ENCODE results near the gene WDR5. TPM values are rescaled to one million over a fixed set of nuclear protein-coding genes. Genes with fewer than 3 reads are reported as not detected.

The WDR5 gene
- total RNA-seq, 2 donors from 2014 or later: 53.8 to 57.2 TPM

DNA sequence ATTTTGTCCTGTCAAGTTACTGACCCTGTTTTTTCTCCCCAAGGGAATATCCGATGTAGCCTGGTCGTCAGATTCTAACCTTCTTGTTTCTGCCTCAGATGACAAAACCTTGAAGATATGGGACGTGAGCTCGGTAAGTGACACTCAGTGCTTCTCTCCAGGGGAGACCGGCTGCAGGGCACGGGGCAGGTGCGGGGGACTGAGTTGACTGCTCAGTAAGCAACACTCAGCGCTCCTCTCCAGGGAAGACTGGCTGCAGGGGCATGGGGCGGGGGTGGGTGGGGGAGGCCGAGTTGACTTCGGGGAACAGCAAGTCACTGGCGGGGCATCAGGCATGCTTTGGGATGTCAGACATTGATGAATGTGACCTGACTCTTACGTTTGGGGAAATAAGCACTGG lies 6.0 kb downstream of the WDR5 start:
- Mint-ChIP-seq H3K9me3 (no peaks in the 10 kb centered on the region), H3K27me3 (ENCODE audit: insufficient read depth) (no peaks in the 10 kb centered on the region), H3K27ac (no peak overlapping the region), H3K4me1 (peaks cover 14% of the 10 kb centered on the region), H3K36me3 (ENCODE audit: low read depth) (peaks cover 55% of the 10 kb centered on the region), H3K4me3 (no peak overlapping the region)
- 91 to 96% methylated on average over 6 to 13 of the region's 13 CpGs for WGBS, 2 experiments (ENCODE audit: insufficient coverage in 1 of 2, insufficient read length in 1 of 2)
- no peak for TF ChIP-seq CTCF (conservative IDR thresholded peaks at IDR 0.05)
- Histone ChIP-seq H3K9ac (ENCODE audit: extremely low read depth, low read length, poor library complexity, severe bottlenecking) (no peak overlapping the region), H3K4me3 (ENCODE audit: low read length) (no peak overlapping the region), H3K9me3 (ENCODE audit: control insufficient read depth, low read length) (no peaks in the 10 kb centered on the region), H3K27ac (ENCODE audit: low read depth, low read length) (no peak overlapping the region), H3K4me1 (ENCODE audit: control insufficient read depth, insufficient read depth, low read length) (peaks cover 5% of the 10 kb centered on the region), H3K27me3 (ENCODE audit: control insufficient read depth, insufficient read depth, low read length, poor library complexity, severe bottlenecking) (no peaks in the 10 kb centered on the region), H3K36me3 (ENCODE audit: control insufficient read depth, insufficient read depth, low read length) (peaks cover 58% of the 10 kb centered on the region)
- no peak for DNase-seq

DNA sequence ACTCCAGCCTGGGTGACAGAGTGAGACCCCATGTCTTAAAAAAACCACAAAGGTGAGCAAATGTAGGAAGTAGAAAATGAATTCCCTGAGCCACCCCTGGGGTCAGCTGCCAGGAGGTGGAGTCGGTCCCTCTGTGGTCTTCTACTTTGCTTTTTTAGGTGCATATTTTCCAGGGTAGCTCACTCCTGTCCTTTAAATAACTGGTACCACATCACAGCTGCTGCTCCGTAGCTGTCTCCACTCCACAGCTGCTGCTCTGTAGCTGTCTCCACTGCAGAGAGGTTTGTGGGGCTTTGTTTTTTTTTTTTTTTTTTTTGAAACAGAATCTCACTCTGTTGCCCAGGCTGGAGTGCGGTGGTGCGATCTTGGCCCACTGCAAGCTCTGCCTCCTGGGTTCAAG lies 8.9 kb downstream of the WDR5 start:
- no peak overlapping the region for H3K4me3 Mint-ChIP-seq
- no peaks in the 10 kb centered on the region for H3K27me3 Mint-ChIP-seq (ENCODE audit: insufficient read depth)
- Histone ChIP-seq H3K4me3 (ENCODE audit: low read length) (no peak overlapping the region), H3K9me3 (ENCODE audit: control insufficient read depth, low read length) (no peaks in the 10 kb centered on the region), H3K27me3 (ENCODE audit: control insufficient read depth, insufficient read depth, low read length, poor library complexity, severe bottlenecking) (no peaks in the 10 kb centered on the region), H3K9ac (ENCODE audit: extremely low read depth, low read length, poor library complexity, severe bottlenecking) (no peak overlapping the region), H3K36me3 (ENCODE audit: control insufficient read depth, insufficient read depth, low read length) (peaks cover 79% of the 10 kb centered on the region), H3K4me1 (ENCODE audit: control insufficient read depth, insufficient read depth, low read length) (no peaks in the 10 kb centered on the region), H3K27ac (ENCODE audit: low read depth, low read length) (no peak overlapping the region)
- no peak for DNase-seq
- WGBS, 2 experiments (ENCODE audit: insufficient coverage in 1 of 2, insufficient read length in 1 of 2): 96 to 98% methylated on average over 4 of the region's 4 CpGs
- no peaks in the 10 kb centered on the region for H3K9me3 Mint-ChIP-seq
- no peaks in the 10 kb centered on the region for H3K4me1 Mint-ChIP-seq
- no peak for TF ChIP-seq CTCF (conservative IDR thresholded peaks at IDR 0.05)
- no peak overlapping the region for H3K27ac Mint-ChIP-seq
- peaks cover 75% of the 10 kb centered on the region for H3K36me3 Mint-ChIP-seq (ENCODE audit: low read depth)

DNA sequence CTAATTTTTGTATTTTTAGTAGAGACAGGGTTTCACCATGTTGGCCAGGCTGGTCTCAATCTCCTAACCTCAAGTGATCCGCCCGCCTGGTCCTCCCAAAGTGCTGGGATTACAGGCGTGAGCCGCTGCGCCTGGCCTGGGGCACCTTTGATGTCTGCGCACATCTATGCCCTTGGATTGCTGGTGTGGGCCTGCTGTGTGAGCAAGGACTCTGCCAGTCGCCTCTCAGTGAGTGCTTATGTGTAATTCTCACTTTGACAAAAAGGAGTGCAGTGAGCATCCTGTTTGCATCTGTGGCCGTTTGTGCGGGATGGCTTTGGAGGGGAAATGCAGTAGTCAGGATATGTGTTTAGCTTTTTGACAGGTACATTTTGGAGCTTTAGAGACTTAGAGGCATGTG lies 9.4 kb downstream of the WDR5 start:
- no peaks in the 10 kb centered on the region for H3K4me1 Mint-ChIP-seq
- H3K27ac Mint-ChIP-seq: no peak overlapping the region
- WGBS, 2 experiments (ENCODE audit: insufficient coverage in 1 of 2, insufficient read length in 1 of 2): 95 to 98% methylated on average over 9 of the region's 9 CpGs
- no peak overlapping the region for H3K9ac ChIP-seq (ENCODE audit: extremely low read depth, low read length, poor library complexity, severe bottlenecking)
- no peak overlapping the region for H3K4me3 ChIP-seq (ENCODE audit: low read length)
- no peaks in the 10 kb centered on the region for H3K27me3 Mint-ChIP-seq (ENCODE audit: insufficient read depth)
- H3K36me3 Mint-ChIP-seq (ENCODE audit: low read depth): peaks cover 71% of the 10 kb centered on the region
- H3K4me3 Mint-ChIP-seq: no peak overlapping the region
- H3K4me1 ChIP-seq (ENCODE audit: control insufficient read depth, insufficient read depth, low read length): no peaks in the 10 kb centered on the region
- H3K27ac ChIP-seq (ENCODE audit: low read depth, low read length): no peak overlapping the region
- H3K27me3 ChIP-seq (ENCODE audit: control insufficient read depth, insufficient read depth, low read length, poor library complexity, severe bottlenecking): no peaks in the 10 kb centered on the region
- DNase-seq: no peak
- H3K9me3 ChIP-seq (ENCODE audit: control insufficient read depth, low read length): no peaks in the 10 kb centered on the region
- peaks cover 78% of the 10 kb centered on the region for H3K36me3 ChIP-seq (ENCODE audit: control insufficient read depth, insufficient read depth, low read length)
- no peak for TF ChIP-seq CTCF (conservative IDR thresholded peaks at IDR 0.05)
- no peaks in the 10 kb centered on the region for H3K9me3 Mint-ChIP-seq
